ENCODE results near the gene ZNF527.

- TF ChIP-seq POLR2A (IDR thresholded peaks at IDR 0.05; ENCODE audit: low read length) (peak; percentile 78), GATA1 (IDR thresholded peaks at IDR 0.05; ENCODE audit: low read depth, low read length) (no peak)
Observed at GRCh38 chr19:37370880-37371661, at the start of gene ZNF527.

Data from erythroblast (primary cell).